SU-DHL-6 (cell line): ENCODE results near the gene CACNB2.

ENCODE experiments used
- H2AFZ ChIP-seq: fragments of 200-600 bp; sonication (generic); 2 replicates; pipeline ENCODE4 v1.6.1; 2014; ENCODE audit warnings: low read depth, mild to moderate bottlenecking, moderate library complexity, mixed read lengths, antibody characterized with exemption, low read length; ENCODE audit not compliant: severe bottlenecking
- H3F3A ChIP-seq: fragments of 200-600 bp; shearing (Covaris generic); 2 replicates; pipeline ENCODE4 v1.6.0; 2016; ENCODE audit warnings: antibody characterized with exemption, mild to moderate bottlenecking; ENCODE audit not compliant: insufficient read depth
- H3K27ac ChIP-seq: fragments of 200-600 bp; sonication (generic); 2 replicates; pipeline ENCODE4 v1.5.1; 2016; ENCODE audit warnings: low read depth, mild to moderate bottlenecking, low read length, moderate library complexity, mixed read lengths
- H3K27me3 ChIP-seq: fragments of 200-600 bp; sonication (generic), shearing (Covaris generic); 2 replicates; pipeline ENCODE4 v1.6.0; 2014; ENCODE audit warnings: mild to moderate bottlenecking, low read length
- H3K36me3 ChIP-seq: fragments of 200-600 bp; sonication (generic); 2 replicates; pipeline ENCODE4 v1.6.1; 2014; ENCODE audit warnings: mild to moderate bottlenecking, low read length, mixed read lengths
- H3K4me2 ChIP-seq: fragments of 300-600, 200-600 bp; shearing (Covaris generic), sonication (generic); 2 replicates; pipeline ENCODE4 v1.6.0; 2014; ENCODE audit warnings: low read length, low read depth, mild to moderate bottlenecking; ENCODE audit not compliant: poor library complexity, severe bottlenecking
- H3K4me3 ChIP-seq: fragments of 200-600 bp; sonication (generic); 2 replicates; pipeline ENCODE4 v1.5.1; 2014; ENCODE audit warnings: antibody characterized with exemption, low read length, mild to moderate bottlenecking, mixed read lengths; ENCODE audit not compliant: insufficient read depth, poor library complexity, severe bottlenecking
- H3K79me2 ChIP-seq: fragments of 200-600 bp; sonication (generic); 2 replicates; pipeline ENCODE4 v1.6.1; 2014; ENCODE audit warnings: mild to moderate bottlenecking, low read length, moderate library complexity; ENCODE audit not compliant: insufficient read depth
- H3K9ac ChIP-seq: fragments of 200-600 bp; sonication (generic); 2 replicates; pipeline ENCODE4 v1.7.0; 2014; ENCODE audit warnings: mild to moderate bottlenecking, low read length
- H3K9me2 ChIP-seq: fragments of 200-600 bp; sonication (generic); replicated peaks from 2 replicates; pipeline ENCODE4 v1.6.1; 2014; ENCODE audit warnings: low read length; ENCODE audit not compliant: insufficient read depth
- H3K9me3 ChIP-seq: fragments of 200-600 bp; sonication (generic); 2 replicates; pipeline ENCODE4 v1.6.1; 2014; ENCODE audit warnings: low read length, mixed read lengths; ENCODE audit not compliant: insufficient read depth
- H4K20me1 ChIP-seq: fragments of 200-600 bp; sonication (generic); 2 replicates; pipeline ENCODE4 v1.6.1; 2014; ENCODE audit warnings: low read depth, mild to moderate bottlenecking, antibody characterized with exemption, low read length, moderate library complexity, mixed read lengths
- EZH2phosphoT487 ChIP-seq: fragments of 200-600 bp; sonication (generic), shearing (Covaris generic); conservative IDR thresholded peaks from 2 replicates; pipeline ENCODE4 v1.6.1; 2018; ENCODE audit warnings: mild to moderate bottlenecking, antibody characterized with exemption, low read length, moderate library complexity, mixed read lengths
- TF ChIP-seq, protein P1 (sequence below): fragments of 200-600 bp; sonication (generic); IDR thresholded peaks from one replicate; pipeline ENCODE4 v1.5.1; 2017; ENCODE audit warnings: antibody characterized with exemption, mild to moderate bottlenecking, low read length, moderate library complexity; ENCODE audit not compliant: insufficient read depth, poor library complexity, severe bottlenecking

CACNB2 gene

GRCh38 chr10:18271491-18271890, 131.3 kb downstream of the CACNB2 start:
- Histone ChIP-seq H3K4me3 (no peak overlapping the region), H2AFZ (no peak overlapping the region), H3K36me3 (no peaks in the 10 kb centered on the region), H3K9ac (no peak overlapping the region), H3K9me3 (no peaks in the 10 kb centered on the region), H3K27ac (no peak overlapping the region), H3F3A (no peaks in the 10 kb centered on the region), H3K79me2 (no peaks in the 10 kb centered on the region), H3K27me3 (no peaks in the 10 kb centered on the region), H3K9me2 (no peaks in the 10 kb centered on the region; the same call in 1 of the 2 replicates), H3K4me2 (no peak overlapping the region), H4K20me1 (no peaks in the 10 kb centered on the region)
- TF ChIP-seq EZH2phosphoT487, result no peak
- TF ChIP-seq, protein P1, sequence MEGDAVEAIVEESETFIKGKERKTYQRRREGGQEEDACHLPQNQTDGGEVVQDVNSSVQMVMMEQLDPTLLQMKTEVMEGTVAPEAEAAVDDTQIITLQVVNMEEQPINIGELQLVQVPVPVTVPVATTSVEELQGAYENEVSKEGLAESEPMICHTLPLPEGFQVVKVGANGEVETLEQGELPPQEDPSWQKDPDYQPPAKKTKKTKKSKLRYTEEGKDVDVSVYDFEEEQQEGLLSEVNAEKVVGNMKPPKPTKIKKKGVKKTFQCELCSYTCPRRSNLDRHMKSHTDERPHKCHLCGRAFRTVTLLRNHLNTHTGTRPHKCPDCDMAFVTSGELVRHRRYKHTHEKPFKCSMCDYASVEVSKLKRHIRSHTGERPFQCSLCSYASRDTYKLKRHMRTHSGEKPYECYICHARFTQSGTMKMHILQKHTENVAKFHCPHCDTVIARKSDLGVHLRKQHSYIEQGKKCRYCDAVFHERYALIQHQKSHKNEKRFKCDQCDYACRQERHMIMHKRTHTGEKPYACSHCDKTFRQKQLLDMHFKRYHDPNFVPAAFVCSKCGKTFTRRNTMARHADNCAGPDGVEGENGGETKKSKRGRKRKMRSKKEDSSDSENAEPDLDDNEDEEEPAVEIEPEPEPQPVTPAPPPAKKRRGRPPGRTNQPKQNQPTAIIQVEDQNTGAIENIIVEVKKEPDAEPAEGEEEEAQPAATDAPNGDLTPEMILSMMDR, result no peak

DNA sequence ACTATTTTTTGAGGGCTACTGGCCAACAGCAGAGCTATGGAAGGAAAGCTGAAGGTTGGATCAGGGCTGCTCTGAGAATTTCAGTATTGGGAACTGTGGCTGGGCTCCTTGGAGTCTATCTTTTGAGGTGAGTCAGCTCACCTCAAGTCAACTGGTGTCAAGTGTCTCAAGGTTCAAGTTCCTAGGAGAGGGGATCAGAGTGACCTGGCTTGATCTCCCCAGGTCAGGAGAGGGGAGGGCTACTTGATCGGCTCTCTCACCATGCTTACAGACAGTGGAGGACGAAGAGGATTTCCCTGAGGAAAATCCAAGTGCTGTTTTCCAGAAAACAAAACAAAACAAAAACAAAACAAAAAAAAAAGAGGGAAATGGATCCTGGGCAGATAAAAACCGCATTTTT, 132.8 kb downstream of the CACNB2 start:
- Histone ChIP-seq H3K4me2 (no peak overlapping the region), H3K36me3 (no peaks in the 10 kb centered on the region), H3K9ac (no peak overlapping the region), H3F3A (no peaks in the 10 kb centered on the region), H3K4me3 (no peak overlapping the region), H3K9me3 (no peaks in the 10 kb centered on the region), H3K27ac (no peak overlapping the region), H3K9me2 (no peaks in the 10 kb centered on the region; the same call in 1 of the 2 replicates), H3K27me3 (no peaks in the 10 kb centered on the region), H2AFZ (no peak overlapping the region), H3K79me2 (no peaks in the 10 kb centered on the region), H4K20me1 (no peaks in the 10 kb centered on the region)
- TF ChIP-seq EZH2phosphoT487, result no peak
- TF ChIP-seq, protein P1, result no peak

DNA sequence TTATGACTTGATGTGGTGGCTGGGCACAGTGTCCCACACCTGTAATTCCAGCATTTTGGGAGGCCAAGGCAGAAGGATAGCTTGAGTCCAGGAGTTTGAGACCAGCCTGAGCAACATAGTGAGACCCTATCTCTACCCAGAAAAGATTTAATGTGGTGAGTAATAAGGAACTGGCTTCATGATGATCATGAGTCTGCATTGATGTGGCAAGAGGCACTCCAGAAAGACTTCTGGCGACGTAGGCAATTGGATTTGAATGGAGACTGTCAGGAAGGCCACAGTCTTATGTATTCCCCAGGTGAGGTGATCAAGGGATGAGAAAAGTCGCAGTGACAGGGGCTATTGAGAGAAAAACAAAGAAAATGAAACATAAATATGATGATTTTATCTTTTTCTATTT, 138.0 kb downstream of the CACNB2 start:
- Histone ChIP-seq H3K4me3 (no peak overlapping the region), H4K20me1 (no peaks in the 10 kb centered on the region), H3K36me3 (no peaks in the 10 kb centered on the region), H3K9me3 (no peaks in the 10 kb centered on the region), H3K9ac (no peak overlapping the region), H3K9me2 (no peaks in the 10 kb centered on the region), H3K4me2 (no peak overlapping the region), H3F3A (no peaks in the 10 kb centered on the region), H2AFZ (no peak overlapping the region), H3K27me3 (no peaks in the 10 kb centered on the region), H3K27ac (no peak overlapping the region), H3K79me2 (no peaks in the 10 kb centered on the region)
- TF ChIP-seq EZH2phosphoT487, result no peak

- H3K4me2 ChIP-seq, result no peak overlapping the region
- no peak overlapping the region for H3K4me3 ChIP-seq
- no peaks in the 10 kb centered on the region for H3K36me3 ChIP-seq
- no peaks in the 10 kb centered on the region for H3K27me3 ChIP-seq
- H4K20me1 ChIP-seq, result no peaks in the 10 kb centered on the region
- TF ChIP-seq EZH2phosphoT487, result no peak
- H3K9me3 ChIP-seq, result no peaks in the 10 kb centered on the region
- no peaks in the 10 kb centered on the region for H3K9me2 ChIP-seq
- H3K27ac ChIP-seq, result no peak overlapping the region
- no peaks in the 10 kb centered on the region for H3K79me2 ChIP-seq
- H3F3A ChIP-seq, result no peaks in the 10 kb centered on the region
- no peak overlapping the region for H3K9ac ChIP-seq
- H2AFZ ChIP-seq, result no peak overlapping the region
These were observed 138.9 kb downstream of the CACNB2 start for GRCh38 chr10:18279173-18279572.
